NCI-H524 treated with DMSO at 0.1 percent for 48 hours (cell line): ENCODE data around the gene TTC32.

Experiments
- DNase-seq: peaks from one replicate; lab custom pipeline; 2025; lab: John Stamatoyannopoulos, UW

The TTC32 gene

GRCh38 chr2:19850056-19851050 lies 51.4 kb downstream of the TTC32 start:
- DNase-seq = no peak

- DNase-seq = no peak
Observed at GRCh38 chr2:19848952-19849351, 52.8 kb downstream of the TTC32 start.

GRCh38 chr2:19848029-19848750 lies 53.6 kb downstream of the TTC32 start:
- DNase-seq = no peak

- DNase-seq = no peak
Observed at GRCh38 chr2:19847486-19847885, 54.3 kb downstream of the TTC32 start.
